GM12875 (cell line): ENCODE results near the gene CPT2.

Experiments used
- H3K4me3 ChIP-seq: one replicate; pipeline ENCODE4 v1.5.1; 2011; ENCODE audit warnings: low read depth, low read length, control low read depth
- TF ChIP-seq, protein P1 (sequence below): IDR thresholded peaks from 2 replicates; pipeline ENCODE4 v1.5.1; 2011; ENCODE audit warnings: low read depth, mild to moderate bottlenecking, control low read depth, inconsistent platforms, low read length, moderate library complexity, borderline replicate concordance; ENCODE audit not compliant: insufficient read depth

Gene CPT2

DNA sequence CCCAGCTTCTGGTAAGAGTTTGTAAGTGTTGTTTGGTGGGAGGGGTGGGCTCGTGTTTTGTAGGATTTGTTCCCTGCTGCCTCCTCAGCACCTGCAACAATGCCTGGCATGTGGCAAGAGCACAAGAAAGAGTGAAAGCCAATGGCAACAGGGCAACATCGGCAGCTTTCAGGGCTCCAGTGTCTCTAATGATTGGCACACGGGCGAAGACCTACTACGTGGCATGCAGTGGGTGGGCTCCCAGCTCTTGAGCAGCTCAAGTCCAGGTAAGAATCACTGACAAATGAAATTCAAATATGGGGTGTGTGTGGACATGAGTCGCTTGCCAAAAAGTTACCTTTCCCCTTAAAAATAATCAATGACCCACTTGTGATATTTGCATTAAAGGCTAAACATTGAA lies 30.3 kb upstream of the CPT2 start:
- TF ChIP-seq, protein P1, sequence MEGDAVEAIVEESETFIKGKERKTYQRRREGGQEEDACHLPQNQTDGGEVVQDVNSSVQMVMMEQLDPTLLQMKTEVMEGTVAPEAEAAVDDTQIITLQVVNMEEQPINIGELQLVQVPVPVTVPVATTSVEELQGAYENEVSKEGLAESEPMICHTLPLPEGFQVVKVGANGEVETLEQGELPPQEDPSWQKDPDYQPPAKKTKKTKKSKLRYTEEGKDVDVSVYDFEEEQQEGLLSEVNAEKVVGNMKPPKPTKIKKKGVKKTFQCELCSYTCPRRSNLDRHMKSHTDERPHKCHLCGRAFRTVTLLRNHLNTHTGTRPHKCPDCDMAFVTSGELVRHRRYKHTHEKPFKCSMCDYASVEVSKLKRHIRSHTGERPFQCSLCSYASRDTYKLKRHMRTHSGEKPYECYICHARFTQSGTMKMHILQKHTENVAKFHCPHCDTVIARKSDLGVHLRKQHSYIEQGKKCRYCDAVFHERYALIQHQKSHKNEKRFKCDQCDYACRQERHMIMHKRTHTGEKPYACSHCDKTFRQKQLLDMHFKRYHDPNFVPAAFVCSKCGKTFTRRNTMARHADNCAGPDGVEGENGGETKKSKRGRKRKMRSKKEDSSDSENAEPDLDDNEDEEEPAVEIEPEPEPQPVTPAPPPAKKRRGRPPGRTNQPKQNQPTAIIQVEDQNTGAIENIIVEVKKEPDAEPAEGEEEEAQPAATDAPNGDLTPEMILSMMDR = no peak

DNA sequence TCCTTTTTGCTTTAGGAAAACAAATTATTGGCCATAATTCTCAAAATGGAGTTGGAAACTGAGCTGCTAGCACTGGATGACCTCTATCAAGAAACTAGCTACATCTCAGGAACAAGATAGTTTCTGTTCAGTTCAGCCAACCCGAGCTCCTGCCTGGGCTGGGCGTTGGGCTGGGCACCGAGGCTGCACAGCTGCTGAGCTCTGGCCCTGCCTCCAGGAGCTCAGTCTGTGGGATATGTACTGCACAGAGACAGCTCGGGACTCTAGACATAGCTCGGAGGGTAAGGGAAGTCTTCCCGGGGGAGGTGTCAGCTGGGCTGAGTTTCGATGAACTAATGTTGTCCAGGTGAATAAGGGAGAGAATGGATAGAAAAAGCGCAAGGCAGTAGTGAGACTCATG lies 29.7 kb upstream of the CPT2 start:
- H3K4me3 ChIP-seq = no peak overlapping the region
- TF ChIP-seq, protein P1 = no peak

More for the DNA sequence above, 30.3 kb upstream of the CPT2 start:
- H3K4me3 ChIP-seq = no peak overlapping the region

DNA sequence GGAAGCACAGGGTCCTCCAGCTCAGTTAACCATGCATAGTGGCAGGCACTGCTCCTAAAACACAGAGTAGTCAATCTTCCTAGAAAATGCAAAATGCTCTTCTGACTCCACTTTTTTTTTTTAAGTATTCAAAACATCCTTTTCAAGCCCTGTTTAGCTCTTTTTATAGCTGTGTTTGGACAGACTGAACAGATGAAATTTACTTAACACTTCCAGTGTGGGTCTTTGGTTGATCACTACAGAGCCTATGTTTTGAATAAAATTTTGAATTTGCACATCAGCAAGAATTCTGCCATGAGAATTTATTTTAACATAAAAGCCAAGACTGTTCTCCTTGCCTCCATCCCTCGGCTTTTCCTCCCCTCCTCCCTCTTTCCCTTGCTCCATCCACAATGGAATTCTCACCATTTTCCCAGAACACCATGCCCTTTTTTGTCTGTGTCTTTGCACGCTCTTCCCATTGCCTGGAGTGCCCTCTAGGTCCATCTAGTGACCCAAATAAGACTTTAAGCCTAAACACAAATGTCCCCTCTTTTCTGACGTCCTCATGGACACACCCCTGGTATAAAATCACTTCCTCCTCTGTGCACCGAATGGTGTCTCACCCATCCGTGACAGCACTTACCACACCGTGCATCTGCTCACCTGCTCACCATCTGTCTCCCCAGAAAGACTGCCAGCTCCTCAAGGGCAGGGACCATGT lies 24.0 kb upstream of the CPT2 start:
- no peak overlapping the region for H3K4me3 ChIP-seq
- TF ChIP-seq, protein P1 = no peak

DNA sequence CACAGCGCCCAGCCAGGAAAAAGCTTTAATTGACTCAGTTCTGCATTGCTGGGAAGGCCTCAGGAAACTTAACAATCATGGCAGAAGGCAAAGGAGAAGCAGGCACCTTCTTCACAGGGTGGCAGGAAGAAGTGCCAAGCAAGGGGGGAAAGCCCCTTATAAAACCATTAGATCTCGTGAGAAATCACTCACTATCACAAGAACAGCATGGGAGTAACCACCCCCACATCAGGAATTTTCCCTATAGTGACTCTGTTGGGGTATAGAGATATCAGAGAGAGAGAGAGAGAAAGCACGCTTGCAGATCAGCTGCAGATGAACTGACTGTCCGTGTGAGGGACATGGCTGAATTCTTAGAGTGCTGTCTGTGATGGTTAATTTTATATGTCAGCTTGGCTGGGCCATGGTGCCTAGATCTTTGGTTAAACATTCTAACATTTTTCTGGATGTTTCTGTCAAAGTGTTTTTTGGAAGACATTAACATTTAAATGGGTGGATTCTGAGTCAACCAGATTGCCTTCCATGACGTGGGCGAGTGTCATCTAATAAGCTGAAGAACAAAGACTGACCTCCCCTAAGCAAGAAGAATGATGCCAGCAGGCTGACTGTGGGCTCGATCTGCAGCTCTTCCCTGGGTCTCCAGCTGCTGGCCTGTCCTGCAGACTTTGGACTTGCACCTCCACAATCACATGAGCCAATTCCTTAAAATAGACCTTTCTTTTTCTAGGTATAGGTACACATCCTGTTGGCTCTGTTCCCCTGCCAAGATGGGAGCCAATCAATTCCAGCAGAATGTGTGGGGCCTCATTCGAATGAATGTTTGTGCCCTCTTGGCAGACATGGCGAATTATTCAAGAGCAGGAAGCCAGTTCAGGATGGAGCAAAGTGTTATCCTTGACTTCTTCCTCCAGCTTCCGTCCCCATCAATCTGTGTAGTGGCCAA lies 21.4 kb upstream of the CPT2 start:
- TF ChIP-seq, protein P1 = no peak

DNA sequence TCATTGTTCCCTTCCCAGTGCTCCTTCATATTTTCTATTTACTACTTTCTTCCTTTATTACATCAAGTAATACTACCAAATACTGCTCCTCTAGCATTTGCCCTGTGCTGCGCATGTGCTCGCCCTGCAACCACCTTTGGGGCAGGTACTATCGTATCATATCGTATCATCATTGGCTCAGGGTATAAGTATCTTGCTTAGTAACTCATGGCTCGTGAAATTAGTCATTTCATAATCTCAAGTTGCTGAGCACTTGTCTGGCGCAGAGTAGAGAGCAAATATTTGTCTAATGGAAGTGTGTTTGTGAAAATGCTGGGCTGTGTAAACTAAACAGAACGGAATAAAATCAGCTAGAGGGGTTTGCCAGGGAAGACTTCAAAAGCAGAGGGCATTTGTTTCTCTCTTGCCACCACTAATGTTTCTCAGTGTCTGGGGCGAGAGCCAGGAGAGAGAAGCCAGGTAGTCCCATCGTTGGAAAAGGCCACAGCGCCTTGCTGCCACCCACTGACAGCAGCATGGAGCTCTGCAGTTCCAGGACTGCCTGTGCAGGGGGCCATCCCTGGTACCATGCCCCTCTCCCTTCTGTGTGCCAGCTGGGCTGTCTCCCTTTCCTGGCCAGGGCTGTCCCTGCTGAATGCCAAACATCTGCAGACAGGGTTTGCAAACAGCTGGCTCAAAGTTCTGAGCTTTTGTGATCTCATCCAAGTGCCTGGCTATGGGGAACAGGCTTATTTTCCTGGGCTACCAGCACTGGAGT lies 20.0 kb upstream of the CPT2 start:
- TF ChIP-seq, protein P1 = no peak
- no peak overlapping the region for H3K4me3 ChIP-seq

More for the DNA sequence above, 21.4 kb upstream of the CPT2 start:
- no peak overlapping the region for H3K4me3 ChIP-seq

DNA sequence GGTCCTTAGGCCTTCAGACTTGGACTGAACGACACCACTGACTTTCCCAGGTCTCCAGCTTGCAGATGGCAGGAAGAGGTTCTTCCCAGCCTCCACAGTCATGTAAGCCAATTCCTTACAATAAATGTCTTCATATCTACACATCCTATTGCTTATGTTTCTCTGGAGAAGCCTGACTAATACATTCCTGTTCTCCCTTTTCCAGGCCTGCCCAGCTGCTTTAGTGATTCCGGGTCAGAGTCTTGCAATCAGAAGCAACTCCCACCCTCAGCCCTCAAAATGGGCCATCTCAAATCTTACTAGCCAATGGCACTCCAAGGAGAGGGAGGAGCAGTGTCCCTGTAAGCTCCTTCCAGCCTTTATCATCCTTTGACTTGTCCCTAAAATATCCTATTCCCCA lies 16.4 kb upstream of the CPT2 start:
- H3K4me3 ChIP-seq = no peak overlapping the region
- TF ChIP-seq, protein P1 = no peak
